HTERT RPE-1 (cell line): ENCODE data around the gene ITGB2.

Experiments used
- in situ Hi-C: fragments of 300-500 bp; cut with MboI; formaldehyde crosslinking; loops from 4 replicates; pipeline ENCODE4 v1.14.3; 2020; ENCODE audit warnings: low sequenced_read_pairs

The ITGB2 gene

GRCh38 chr21:44955798-44956175 lies 35.1 kb upstream of the ITGB2 start:
- in situ Hi-C loops, result no loop called here

GRCh38 chr21:44955141-44955797 lies 34.6 kb upstream of the ITGB2 start:
- in situ Hi-C loops, result no loop called here

GRCh38 chr21:44954281-44954771 lies 33.6 kb upstream of the ITGB2 start:
- in situ Hi-C loops, result no loop called here

- in situ Hi-C loops, result no loop called here
Observed at GRCh38 chr21:44953628-44954021, 32.9 kb upstream of the ITGB2 start.

- in situ Hi-C loops, result no loop called here
Observed at GRCh38 chr21:44952929-44953627, 32.4 kb upstream of the ITGB2 start.

- in situ Hi-C loops, result no loop called here
Observed at GRCh38 chr21:44952116-44952928, 31.6 kb upstream of the ITGB2 start.

- in situ Hi-C loops, result no loop called here
Observed at GRCh38 chr21:44951186-44951915, 30.7 kb upstream of the ITGB2 start.

- in situ Hi-C loops, result no loop called here
Observed at GRCh38 chr21:44950351-44950750, 29.7 kb upstream of the ITGB2 start.

GRCh38 chr21:44949779-44950198 lies 29.1 kb upstream of the ITGB2 start:
- in situ Hi-C loops, result no loop called here

- in situ Hi-C loops, result no loop called here
Observed at GRCh38 chr21:44949161-44949778, 28.6 kb upstream of the ITGB2 start.

GRCh38 chr21:44948426-44949120 lies 27.9 kb upstream of the ITGB2 start:
- in situ Hi-C loops, result no loop called here

- in situ Hi-C loops, result no loop called here
Observed at GRCh38 chr21:44947930-44948331, 27.2 kb upstream of the ITGB2 start.

- in situ Hi-C loops, result no loop called here
Observed at GRCh38 chr21:44947111-44947929, 26.6 kb upstream of the ITGB2 start.

- in situ Hi-C loops, result no loop called here
Observed at GRCh38 chr21:44946254-44947041, 25.7 kb upstream of the ITGB2 start.

- in situ Hi-C loops, result no loop called here
Observed at GRCh38 chr21:44944596-44944995, 23.9 kb upstream of the ITGB2 start.

- in situ Hi-C loops, result no loop called here
Observed at GRCh38 chr21:44943686-44944550, 23.2 kb upstream of the ITGB2 start.

- in situ Hi-C loops, result no loop called here
Observed at GRCh38 chr21:44943005-44943685, 22.4 kb upstream of the ITGB2 start.
